T-helper 2 cell treated with Interferon-gamma antibody and Interleukin-4, amounts not matched to agents 5 μg/mL and 100 μg/mL, for 36 hours (primary cell): ENCODE measurements around the gene KRT76.

Experiments used
- DNase-seq: peaks from one replicate; pipeline ENCODE4 v3.0.0; 2021; ENCODE audit warnings: low spot score
- H3K27ac Mint-ChIP-seq: one replicate; pipeline ENCODE4 v1.8.0; 2021; ENCODE audit warnings: mild to moderate bottlenecking, mixed read lengths
- H3K27me3 Mint-ChIP-seq: one replicate; pipeline ENCODE4 v1.8.0; 2021; ENCODE audit warnings: low read depth, mixed read lengths
- H3K36me3 Mint-ChIP-seq: one replicate; pipeline ENCODE4 v1.8.0; 2021; ENCODE audit warnings: low read depth, mixed read lengths
- H3K4me1 Mint-ChIP-seq: one replicate; pipeline ENCODE4 v1.8.0; 2021; ENCODE audit warnings: low read depth, mixed read lengths
- H3K4me3 Mint-ChIP-seq: one replicate; pipeline ENCODE4 v1.8.0; 2022; ENCODE audit warnings: mild to moderate bottlenecking, moderate library complexity, mixed read lengths
- H3K9me3 Mint-ChIP-seq: one replicate; pipeline ENCODE4 v1.8.0; 2021; ENCODE audit warnings: mixed read lengths

Gene KRT76

GRCh38 chr12:52817003-52817698 lies 40.0 kb upstream of the KRT76 start:
- no peak overlapping the region for H3K27ac Mint-ChIP-seq
- H3K4me3 Mint-ChIP-seq, result no peak overlapping the region
- peaks cover 2% of the 10 kb centered on the region for H3K27me3 Mint-ChIP-seq

GRCh38 chr12:52815676-52816588 lies 38.8 kb upstream of the KRT76 start:
- no peak overlapping the region for H3K4me3 Mint-ChIP-seq
- no peaks in the 10 kb centered on the region for H3K9me3 Mint-ChIP-seq
- no peak for DNase-seq
- no peak overlapping the region for H3K27ac Mint-ChIP-seq
- peaks cover 2% of the 10 kb centered on the region for H3K27me3 Mint-ChIP-seq
- peaks cover 4% of the 10 kb centered on the region for H3K4me1 Mint-ChIP-seq
- H3K36me3 Mint-ChIP-seq, result no peaks in the 10 kb centered on the region

More at GRCh38 chr12:52817003-52817698, 40.0 kb upstream of the KRT76 start:
- no peaks in the 10 kb centered on the region for H3K9me3 Mint-ChIP-seq
- DNase-seq, result no peak
- peaks cover 4% of the 10 kb centered on the region for H3K4me1 Mint-ChIP-seq
- no peaks in the 10 kb centered on the region for H3K36me3 Mint-ChIP-seq

- Mint-ChIP-seq H3K9me3 (no peaks in the 10 kb centered on the region), H3K27me3 (peaks cover 2% of the 10 kb centered on the region), H3K4me3 (no peak overlapping the region), H3K36me3 (no peaks in the 10 kb centered on the region), H3K27ac (no peak overlapping the region), H3K4me1 (peaks cover 4% of the 10 kb centered on the region)
- DNase-seq, result no peak
These were observed 38.0 kb upstream of the KRT76 start for GRCh38 chr12:52815161-52815560.

- H3K4me1 Mint-ChIP-seq, result peaks cover 4% of the 10 kb centered on the region
- peaks cover 2% of the 10 kb centered on the region for H3K27me3 Mint-ChIP-seq
- H3K4me3 Mint-ChIP-seq, result no peak overlapping the region
- DNase-seq, result no peak
- H3K27ac Mint-ChIP-seq, result no peak overlapping the region
- H3K36me3 Mint-ChIP-seq, result no peaks in the 10 kb centered on the region
- H3K9me3 Mint-ChIP-seq, result no peaks in the 10 kb centered on the region
These were observed 37.6 kb upstream of the KRT76 start for GRCh38 chr12:52814710-52815155.

- H3K4me1 Mint-ChIP-seq, result peaks cover 4% of the 10 kb centered on the region
- no peaks in the 10 kb centered on the region for H3K36me3 Mint-ChIP-seq
These were observed 37.0 kb upstream of the KRT76 start, which contains the start of gene KRT4 for GRCh38 chr12:52813885-52814709. TSS of gene KRT4 (minus strand) at chr12:52814116. CDS start at chr12:52814058, 58 bp downstream.

GRCh38 chr12:52813203-52813819 lies 36.2 kb upstream of the KRT76 start:
- no peaks in the 10 kb centered on the region for H3K9me3 Mint-ChIP-seq
- no peak for DNase-seq
- no peak overlapping the region for H3K27ac Mint-ChIP-seq
- H3K4me3 Mint-ChIP-seq, result no peak overlapping the region
- peaks cover 2% of the 10 kb centered on the region for H3K27me3 Mint-ChIP-seq
- peaks cover 4% of the 10 kb centered on the region for H3K4me1 Mint-ChIP-seq
- no peaks in the 10 kb centered on the region for H3K36me3 Mint-ChIP-seq

More at GRCh38 chr12:52813885-52814709, 37.0 kb upstream of the KRT76 start, which contains the start of gene KRT4:
- Mint-ChIP-seq H3K27me3 (peaks cover 2% of the 10 kb centered on the region), H3K9me3 (no peaks in the 10 kb centered on the region), H3K27ac (no peak within 1 kb of the TSS), H3K4me3 (no peak within 1 kb of the TSS)
- DNase-seq, result no peak

- H3K4me1 Mint-ChIP-seq, result peaks cover 4% of the 10 kb centered on the region
- H3K9me3 Mint-ChIP-seq, result no peaks in the 10 kb centered on the region
- no peak overlapping the region for H3K4me3 Mint-ChIP-seq
- DNase-seq, result no peak
- peaks cover 2% of the 10 kb centered on the region for H3K27me3 Mint-ChIP-seq
- H3K27ac Mint-ChIP-seq, result no peak overlapping the region
- H3K36me3 Mint-ChIP-seq, result no peaks in the 10 kb centered on the region
These were observed 35.6 kb upstream of the KRT76 start for GRCh38 chr12:52812749-52813148.

GRCh38 chr12:52812073-52812400 lies 34.9 kb upstream of the KRT76 start:
- Mint-ChIP-seq H3K9me3 (no peaks in the 10 kb centered on the region), H3K4me1 (no peaks in the 10 kb centered on the region), H3K27ac (no peak overlapping the region)

GRCh38 chr12:52811191-52812072 lies 34.3 kb upstream of the KRT76 start:
- Mint-ChIP-seq H3K4me3 (no peak overlapping the region), H3K36me3 (no peaks in the 10 kb centered on the region), H3K27me3 (peaks cover 2% of the 10 kb centered on the region), H3K4me1 (no peaks in the 10 kb centered on the region), H3K27ac (no peak overlapping the region), H3K9me3 (no peaks in the 10 kb centered on the region)
- no peak for DNase-seq

More at GRCh38 chr12:52812073-52812400, 34.9 kb upstream of the KRT76 start:
- Mint-ChIP-seq H3K36me3 (no peaks in the 10 kb centered on the region), H3K4me3 (no peak overlapping the region), H3K27me3 (peaks cover 2% of the 10 kb centered on the region)
- DNase-seq, result no peak

- Mint-ChIP-seq H3K9me3 (no peaks in the 10 kb centered on the region), H3K27me3 (peaks cover 2% of the 10 kb centered on the region), H3K36me3 (no peaks in the 10 kb centered on the region), H3K4me3 (no peak overlapping the region), H3K27ac (no peak overlapping the region), H3K4me1 (no peaks in the 10 kb centered on the region)
- no peak for DNase-seq
These were observed 33.4 kb upstream of the KRT76 start for GRCh38 chr12:52810554-52810953.

GRCh38 chr12:52809166-52809565 lies 32.0 kb upstream of the KRT76 start:
- no peak overlapping the region for H3K27ac Mint-ChIP-seq
- no peak for DNase-seq
- H3K9me3 Mint-ChIP-seq, result no peaks in the 10 kb centered on the region
- no peaks in the 10 kb centered on the region for H3K36me3 Mint-ChIP-seq
- H3K4me1 Mint-ChIP-seq, result no peaks in the 10 kb centered on the region
- H3K27me3 Mint-ChIP-seq, result peaks cover under 1% of the 10 kb centered on the region
- H3K4me3 Mint-ChIP-seq, result no peak overlapping the region

- Mint-ChIP-seq H3K4me1 (no peaks in the 10 kb centered on the region), H3K4me3 (no peak overlapping the region), H3K27ac (no peak overlapping the region), H3K9me3 (no peaks in the 10 kb centered on the region), H3K36me3 (no peaks in the 10 kb centered on the region), H3K27me3 (no peaks in the 10 kb centered on the region)
- no peak for DNase-seq
These were observed 31.5 kb upstream of the KRT76 start for GRCh38 chr12:52808573-52809160.
